GM18505 (cell line): ENCODE data around the gene HGFAC.
"Not testable (repeated sequence)": the region's sequence is repeated elsewhere in the genome, so short reads cannot be mapped to it uniquely, and the experiment has no call there.

ENCODE experiments used
- ATAC-seq: cut with Tn5 transposase; IDR thresholded peaks from one replicate; pipeline ENCODE4 v1.9.1; 2021; ENCODE audit not compliant: unreplicated experiment
- POLR2A ChIP-seq: IDR thresholded peaks from 4 replicates; pipeline ENCODE4 v1.6.1; 2011; ENCODE audit warnings: borderline replicate concordance; ENCODE audit not compliant: insufficient read depth, insufficient read length; ENCODE audit errors: extremely low read depth

The HGFAC gene

GRCh38 chr4:3444351-3445110, 2.8 kb downstream of the HGFAC start:
- no peak for ATAC-seq
- TF ChIP-seq POLR2A: no peak

GRCh38 chr4:3445111-3445820, 3.5 kb downstream of the HGFAC start:
- no peak for TF ChIP-seq POLR2A
- ATAC-seq: no peak

GRCh38 chr4:3445829-3446545, 4.2 kb downstream of the HGFAC start:
- TF ChIP-seq POLR2A: no peak
- ATAC-seq: no peak

GRCh38 chr4:3446631-3447320, 5.0 kb downstream of the HGFAC start:
- TF ChIP-seq POLR2A: no peak
- no peak for ATAC-seq

- TF ChIP-seq POLR2A: no peak
- ATAC-seq: no peak
Measured at GRCh38 chr4:3447431-3448395, 5.9 kb downstream of the HGFAC start.

- no peak for ATAC-seq
- no peak for TF ChIP-seq POLR2A
Measured at GRCh38 chr4:3449047-3449573, 7.3 kb downstream of the HGFAC start.

- no peak for ATAC-seq
- no peak for TF ChIP-seq POLR2A
Measured at GRCh38 chr4:3449574-3450534, 8.1 kb downstream of the HGFAC start.

- no peak for TF ChIP-seq POLR2A
Measured at GRCh38 chr4:3450643-3451042, 8.9 kb downstream of the HGFAC start.

GRCh38 chr4:3451956-3452355, 10.2 kb downstream of the HGFAC start:
- TF ChIP-seq POLR2A: no peak
- ATAC-seq: no peak

More at GRCh38 chr4:3450643-3451042, 8.9 kb downstream of the HGFAC start:
- ATAC-seq: no peak

- TF ChIP-seq POLR2A: no peak
- ATAC-seq: no peak
Measured at GRCh38 chr4:3452376-3452775, 10.6 kb downstream of the HGFAC start.

GRCh38 chr4:3455596-3455995, 13.8 kb downstream of the HGFAC start:
- not testable (repeated sequence) for ATAC-seq
